Calu3 (cell line): ENCODE measurements around the gene PEAK1. TPM values are rescaled to one million over a fixed set of nuclear protein-coding genes. Genes with fewer than 3 reads are reported as not detected.

Source experiments
- BruUV-seq: library from RNA; stranded (reverse); fragments of 400-500 nt; replicated peaks from 2 replicates; lab custom pipeline; 2021; lab: Mats Ljungman, UMichigan
- CTCF ChIA-PET: fragments of 300-600 bp; sonication (Branson Sonifier 250); formaldehyde crosslinking; loops from one replicate; lab custom pipeline; 2022; ENCODE audit warnings: antibody characterized with exemption; lab: Charles Lee
- DNase-seq: peaks from one replicate; pipeline ENCODE4 v3.0.0; 2022
- H3K27ac Mint-ChIP-seq: one replicate; pipeline ENCODE4 v1.8.0; 2022; ENCODE audit warnings: mixed read lengths; ENCODE audit not compliant: unreplicated experiment
- H3K27me3 Mint-ChIP-seq: one replicate; pipeline ENCODE4 v1.8.0; 2022; ENCODE audit warnings: mixed read lengths; ENCODE audit not compliant: unreplicated experiment
- H3K36me3 Mint-ChIP-seq: one replicate; pipeline ENCODE4 v1.8.0; 2022; ENCODE audit warnings: mild to moderate bottlenecking, moderate library complexity, mixed read lengths; ENCODE audit not compliant: insufficient read depth, unreplicated experiment
- H3K4me1 Mint-ChIP-seq: one replicate; pipeline ENCODE4 v1.8.0; 2022; ENCODE audit warnings: mild to moderate bottlenecking, low read depth, mixed read lengths; ENCODE audit not compliant: unreplicated experiment
- H3K4me3 Mint-ChIP-seq: one replicate; pipeline ENCODE4 v1.8.0; 2022; ENCODE audit warnings: mild to moderate bottlenecking, low read depth, moderate library complexity, mixed read lengths; ENCODE audit not compliant: unreplicated experiment
- H3K9me3 Mint-ChIP-seq: one replicate; pipeline ENCODE4 v1.8.0; 2022; ENCODE audit warnings: low read depth, mixed read lengths; ENCODE audit not compliant: unreplicated experiment
- CTCF ChIP-seq: fragments of 200-600 bp; IDR thresholded peaks from one replicate; pipeline ENCODE4 v1.8.0; 2022; ENCODE audit warnings: antibody characterized with exemption; ENCODE audit not compliant: unreplicated experiment
- intact Hi-C: fragments of 100-400 bp; cut with micrococcal nuclease; formaldehyde crosslinking; loops from one replicate; pipeline ENCODE4 v1.10.0; 2022; ENCODE audit not compliant: unreplicated experiment
- total RNA-seq: library from RNA; stranded (reverse); gene quantifications from 2 replicates; pipeline ENCODE4 v1.2.3, GENCODE V29; 2022

Gene PEAK1
- total RNA-seq, 1 experiment from 2014 or later, result 54.3 TPM

GRCh38 chr15:77104155-77104554 is 315.7 kb downstream of the PEAK1 start:
- Mint-ChIP-seq H3K4me1 (peaks cover 10% of the 10 kb centered on the region), H3K4me3 (no peak overlapping the region)

GRCh38 chr15:77099741-77100463 is 320.0 kb downstream of the PEAK1 start:
- Mint-ChIP-seq H3K4me3 (no peak overlapping the region), H3K27ac (no peak overlapping the region), H3K27me3 (no peaks in the 10 kb centered on the region), H3K36me3 (no peaks in the 10 kb centered on the region), H3K4me1 (no peaks in the 10 kb centered on the region), H3K9me3 (no peaks in the 10 kb centered on the region)
- no TSS peak for BruUV-seq
- DNase-seq, result no peak
- no peak for TF ChIP-seq CTCF
- CTCF ChIA-PET, result no interaction called here
- intact Hi-C loops, result loop anchor here (10.0 kb wide), 1 partner anchor 535 kb away; the partner anchor contains the start of gene LINGO1

More at GRCh38 chr15:77104155-77104554, 315.7 kb downstream of the PEAK1 start:
- intact Hi-C loops, result loop anchor here (10.0 kb wide), 1 partner anchor 531 kb away; the partner anchor contains the start of gene LINGO1
- CTCF ChIA-PET, result interaction anchor here (2.0 kb wide), 1 partner anchor 40 kb away, joined by 5 read pairs; no protein-coding TSS in a partner anchor
- DNase-seq, result no peak
- no peak for TF ChIP-seq CTCF
- Mint-ChIP-seq H3K27ac (no peak overlapping the region), H3K36me3 (peaks cover 8% of the 10 kb centered on the region), H3K9me3 (no peaks in the 10 kb centered on the region), H3K27me3 (no peaks in the 10 kb centered on the region)
- BruUV-seq, result no TSS peak

- H3K27ac Mint-ChIP-seq, result no peak overlapping the region
- H3K4me3 Mint-ChIP-seq, result no peak overlapping the region
- no peaks in the 10 kb centered on the region for H3K9me3 Mint-ChIP-seq
- no peaks in the 10 kb centered on the region for H3K4me1 Mint-ChIP-seq
- no TSS peak for BruUV-seq
- CTCF ChIA-PET, result interaction anchor here (0.6 kb wide), 1 partner anchor 32 kb away, joined by 4 read pairs; no protein-coding TSS in a partner anchor
- H3K36me3 Mint-ChIP-seq, result no peaks in the 10 kb centered on the region
- intact Hi-C loops, result no loop called here
- no peak for TF ChIP-seq CTCF
- no peaks in the 10 kb centered on the region for H3K27me3 Mint-ChIP-seq
- DNase-seq, result no peak
Observed at GRCh38 chr15:77098572-77098971, 321.3 kb downstream of the PEAK1 start.

GRCh38 chr15:77097921-77098320 is 322.0 kb downstream of the PEAK1 start:
- no peak for DNase-seq
- no peak overlapping the region for H3K4me3 Mint-ChIP-seq
- no peaks in the 10 kb centered on the region for H3K36me3 Mint-ChIP-seq
- intact Hi-C loops, result no loop called here
- no peak overlapping the region for H3K27ac Mint-ChIP-seq
- no peaks in the 10 kb centered on the region for H3K27me3 Mint-ChIP-seq
- CTCF ChIA-PET, result interaction anchor here (0.6 kb wide), 1 partner anchor 32 kb away, joined by 4 read pairs; no protein-coding TSS in a partner anchor
- H3K9me3 Mint-ChIP-seq, result no peaks in the 10 kb centered on the region
- no TSS peak for BruUV-seq
- no peaks in the 10 kb centered on the region for H3K4me1 Mint-ChIP-seq
- no peak for TF ChIP-seq CTCF
